Glutamatergic neuron (in vitro differentiated cells): ENCODE results near the gene CLIP4. TPM values are rescaled to one million over a fixed set of nuclear protein-coding genes. Genes with fewer than 3 reads are reported as not detected.

Experiments
- DNase-seq: peaks from one replicate; pipeline ENCODE4 v3.0.0; 2022
- H3K27ac Mint-ChIP-seq: one replicate; pipeline ENCODE4 v1.8.0; 2020; ENCODE audit warnings: mild to moderate bottlenecking, mixed read lengths, inconsistent platforms; ENCODE audit not compliant: unreplicated experiment
- H3K27me3 Mint-ChIP-seq: one replicate; pipeline ENCODE4 v1.8.0; 2020; ENCODE audit warnings: mild to moderate bottlenecking, moderate library complexity, mixed read lengths, inconsistent platforms; ENCODE audit not compliant: unreplicated experiment
- H3K36me3 Mint-ChIP-seq: one replicate; pipeline ENCODE4 v1.8.0; 2020; ENCODE audit warnings: mild to moderate bottlenecking, mixed read lengths, inconsistent platforms; ENCODE audit not compliant: unreplicated experiment
- H3K4me1 Mint-ChIP-seq: one replicate; pipeline ENCODE4 v1.8.0; 2020; ENCODE audit warnings: mild to moderate bottlenecking, low read depth, mixed read lengths, inconsistent platforms; ENCODE audit not compliant: unreplicated experiment
- H3K4me3 Mint-ChIP-seq: one replicate; pipeline ENCODE4 v1.8.0; 2020; ENCODE audit warnings: mild to moderate bottlenecking, mixed read lengths, inconsistent platforms; ENCODE audit not compliant: unreplicated experiment
- H3K9me3 Mint-ChIP-seq: one replicate; pipeline ENCODE4 v1.8.0; 2020; ENCODE audit warnings: mild to moderate bottlenecking, moderate library complexity, mixed read lengths, inconsistent platforms; ENCODE audit not compliant: unreplicated experiment
- total RNA-seq: library from RNA; stranded (reverse); fragmentation: NEBNext Ultra II Directional; extraction: Animal tissue kit (Norgen Biotek cat#: 25700); gene quantifications from one replicate; pipeline ENCODE4 v1.2.1, GENCODE V29; 2021; ENCODE audit not compliant: unreplicated experiment
- TF ChIP-seq, protein P1 (sequence below): fragments of 200-600 bp; sonication (generic); IDR thresholded peaks from one replicate; pipeline ENCODE4 v1.5.0; 2021; ENCODE audit not compliant: partially characterized antibody, unreplicated experiment

CLIP4 gene
- total RNA-seq, 1 donor from 2014 or later: 3.3 TPM

DNA sequence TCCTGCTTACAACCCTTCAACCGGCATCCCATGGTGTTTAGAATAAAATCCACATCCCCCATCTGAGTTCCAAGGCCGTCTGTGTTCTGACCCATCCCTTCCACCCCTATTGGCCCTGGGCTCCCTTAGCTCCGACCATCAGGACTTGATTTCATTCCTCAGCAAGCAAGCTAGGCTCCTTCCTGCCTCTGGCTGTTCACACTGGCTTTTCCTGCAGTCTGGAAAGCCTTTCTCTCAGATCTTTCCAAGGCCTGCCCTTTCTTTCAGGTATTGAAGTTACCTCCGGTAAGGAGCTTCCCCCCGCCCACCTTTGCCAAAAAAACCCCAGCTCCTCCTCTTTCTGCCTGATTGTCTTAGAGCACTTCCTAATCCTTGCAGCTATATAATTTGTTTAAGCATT is 86.8 kb downstream of the CLIP4 start:
- DNase-seq: no peak
- Mint-ChIP-seq H3K36me3 (no peaks in the 10 kb centered on the region), H3K9me3 (no peaks in the 10 kb centered on the region), H3K27ac (no peak overlapping the region), H3K4me1 (peaks cover 3% of the 10 kb centered on the region), H3K27me3 (no peaks in the 10 kb centered on the region), H3K4me3 (no peak overlapping the region)
- TF ChIP-seq, protein P1, sequence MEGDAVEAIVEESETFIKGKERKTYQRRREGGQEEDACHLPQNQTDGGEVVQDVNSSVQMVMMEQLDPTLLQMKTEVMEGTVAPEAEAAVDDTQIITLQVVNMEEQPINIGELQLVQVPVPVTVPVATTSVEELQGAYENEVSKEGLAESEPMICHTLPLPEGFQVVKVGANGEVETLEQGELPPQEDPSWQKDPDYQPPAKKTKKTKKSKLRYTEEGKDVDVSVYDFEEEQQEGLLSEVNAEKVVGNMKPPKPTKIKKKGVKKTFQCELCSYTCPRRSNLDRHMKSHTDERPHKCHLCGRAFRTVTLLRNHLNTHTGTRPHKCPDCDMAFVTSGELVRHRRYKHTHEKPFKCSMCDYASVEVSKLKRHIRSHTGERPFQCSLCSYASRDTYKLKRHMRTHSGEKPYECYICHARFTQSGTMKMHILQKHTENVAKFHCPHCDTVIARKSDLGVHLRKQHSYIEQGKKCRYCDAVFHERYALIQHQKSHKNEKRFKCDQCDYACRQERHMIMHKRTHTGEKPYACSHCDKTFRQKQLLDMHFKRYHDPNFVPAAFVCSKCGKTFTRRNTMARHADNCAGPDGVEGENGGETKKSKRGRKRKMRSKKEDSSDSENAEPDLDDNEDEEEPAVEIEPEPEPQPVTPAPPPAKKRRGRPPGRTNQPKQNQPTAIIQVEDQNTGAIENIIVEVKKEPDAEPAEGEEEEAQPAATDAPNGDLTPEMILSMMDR: no peak

DNA sequence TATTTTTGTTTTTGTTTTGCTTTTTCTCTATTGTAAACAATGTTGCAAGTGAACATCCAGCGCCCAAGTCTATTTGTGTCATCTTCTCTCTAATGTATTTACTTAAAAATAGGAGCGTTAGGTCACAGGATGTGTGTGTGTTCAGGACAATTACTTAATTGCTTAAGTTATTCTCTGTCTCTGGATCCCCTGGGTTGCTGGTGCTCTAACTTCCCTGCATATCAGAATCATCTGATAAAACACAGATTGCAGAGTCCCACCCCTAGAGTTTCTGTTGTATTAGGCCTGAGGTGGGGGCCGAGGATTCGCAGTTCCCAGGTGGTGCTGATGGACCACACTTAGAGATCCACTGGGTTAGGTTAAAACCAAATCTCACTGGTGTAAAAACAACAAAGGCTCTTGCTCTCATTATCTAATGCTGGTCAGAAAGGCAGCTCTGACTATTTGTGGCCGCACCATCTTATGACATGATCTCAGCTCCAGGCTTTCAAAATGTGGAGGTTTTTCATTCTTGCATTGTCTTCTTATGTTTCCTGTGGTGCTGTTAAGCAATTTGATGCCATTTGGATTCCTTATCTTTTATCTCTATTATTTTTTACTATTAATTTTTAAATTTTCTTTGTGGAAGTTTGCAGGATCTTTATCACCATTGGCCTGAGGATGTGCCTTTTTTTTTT is 87.7 kb downstream of the CLIP4 start:
- H3K27ac Mint-ChIP-seq: no peak overlapping the region
- no peaks in the 10 kb centered on the region for H3K9me3 Mint-ChIP-seq
- no peak overlapping the region for H3K4me3 Mint-ChIP-seq
- DNase-seq: no peak
- no peaks in the 10 kb centered on the region for H3K27me3 Mint-ChIP-seq
- H3K4me1 Mint-ChIP-seq: peaks cover 2% of the 10 kb centered on the region
- TF ChIP-seq, protein P1: no peak
- H3K36me3 Mint-ChIP-seq: no peaks in the 10 kb centered on the region

DNA sequence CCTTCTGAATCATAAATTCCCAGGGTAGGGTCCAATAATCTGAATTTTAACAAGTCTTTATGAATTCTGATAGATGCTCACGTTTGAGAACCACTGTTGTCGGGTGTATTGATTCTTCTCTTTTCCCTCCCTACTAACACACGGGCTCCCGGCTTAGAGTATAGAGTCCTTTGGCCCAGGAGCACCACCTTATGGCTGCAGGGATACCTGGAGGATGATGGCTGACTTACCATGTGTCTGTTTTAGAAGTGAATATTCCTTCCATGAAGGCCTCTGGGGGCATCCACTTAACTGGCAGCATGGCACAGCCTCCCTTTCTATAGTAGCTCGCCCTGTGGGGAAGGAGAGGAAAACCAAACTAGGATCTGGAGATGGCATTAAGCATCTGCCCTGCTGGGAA is 91.7 kb downstream of the CLIP4 start:
- Mint-ChIP-seq H3K36me3 (no peaks in the 10 kb centered on the region), H3K4me1 (peaks cover 2% of the 10 kb centered on the region), H3K27ac (no peak overlapping the region), H3K27me3 (peaks cover 2% of the 10 kb centered on the region), H3K4me3 (no peak overlapping the region), H3K9me3 (no peaks in the 10 kb centered on the region)
- DNase-seq: no peak
- TF ChIP-seq, protein P1: no peak

DNA sequence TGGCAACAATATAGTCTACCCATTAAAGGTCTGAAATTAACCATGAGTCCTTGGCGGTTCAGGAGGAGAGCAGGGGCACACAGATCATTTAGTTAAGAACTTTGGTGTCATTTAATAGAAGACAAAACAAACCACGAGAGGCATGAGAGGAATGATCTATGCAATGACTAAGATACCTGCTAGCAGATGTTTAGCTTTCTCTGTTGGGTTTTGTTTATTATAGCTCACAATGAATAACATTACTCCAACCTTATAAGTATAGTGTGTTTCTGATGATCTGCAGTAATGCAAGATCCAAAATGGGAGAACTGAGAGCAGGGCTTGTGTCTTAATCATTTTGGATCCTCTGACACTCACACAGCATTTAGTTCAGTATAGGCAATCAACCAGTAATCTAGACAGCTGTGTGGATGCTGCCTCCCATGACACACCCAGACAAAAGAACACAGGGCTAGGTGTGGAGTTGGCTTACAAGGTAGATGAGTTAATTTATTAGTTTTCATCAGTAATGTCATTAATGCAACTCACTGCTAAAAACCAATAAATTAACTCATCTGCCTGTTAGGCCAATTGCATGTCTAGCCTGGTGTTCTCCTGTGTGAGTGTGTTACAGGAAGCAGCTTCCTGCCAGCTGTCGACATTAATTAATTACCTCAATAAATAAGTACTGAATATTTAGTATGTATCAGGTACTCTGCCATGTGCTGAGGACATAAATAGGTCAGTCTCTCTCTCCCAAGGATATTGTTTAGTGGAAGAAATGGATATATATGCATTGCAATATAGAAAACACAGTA is 92.3 kb downstream of the CLIP4 start:
- no peak for DNase-seq
- Mint-ChIP-seq H3K27me3 (peaks cover 2% of the 10 kb centered on the region), H3K4me1 (peaks cover 2% of the 10 kb centered on the region), H3K27ac (no peak overlapping the region), H3K4me3 (no peak overlapping the region), H3K9me3 (no peaks in the 10 kb centered on the region), H3K36me3 (no peaks in the 10 kb centered on the region)
- TF ChIP-seq, protein P1: no peak

DNA sequence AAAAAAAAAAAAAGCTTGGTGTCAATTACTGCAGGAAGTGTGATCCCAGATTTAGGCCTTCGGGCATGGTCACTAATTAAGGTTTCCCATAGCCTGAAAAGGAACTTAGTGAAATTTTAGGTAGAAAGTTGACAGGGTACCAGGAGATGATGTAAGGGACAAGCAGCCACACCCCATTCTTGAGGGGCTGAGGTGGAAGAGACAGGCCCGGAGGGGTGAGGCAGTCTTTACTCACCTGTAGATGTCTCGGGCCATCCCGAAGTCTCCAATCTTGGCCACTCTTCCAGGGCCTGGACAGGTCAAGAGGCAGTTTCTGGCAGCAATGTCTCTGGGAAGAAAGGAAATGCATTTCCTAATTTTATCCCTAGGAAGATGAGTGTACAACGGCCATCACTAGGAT is 94.3 kb downstream of the CLIP4 start:
- peaks cover 2% of the 10 kb centered on the region for H3K27me3 Mint-ChIP-seq
- no peak overlapping the region for H3K27ac Mint-ChIP-seq
- peaks cover 6% of the 10 kb centered on the region for H3K4me1 Mint-ChIP-seq
- no peak for DNase-seq
- H3K9me3 Mint-ChIP-seq: no peaks in the 10 kb centered on the region
- TF ChIP-seq, protein P1: no peak
- no peaks in the 10 kb centered on the region for H3K36me3 Mint-ChIP-seq
- no peak overlapping the region for H3K4me3 Mint-ChIP-seq
